Stimulated activated naive CD8-positive, alpha-beta T cell treated with anti-CD3 and anti-CD28 coated beads, Interleukin-15, Interleukin-2, amounts not matched to agents 100 U/mL and 50 U/mL, for 24 hours (primary cell): ENCODE measurements around the gene TMEM108.

ENCODE experiments used
- ATAC-seq: fragments of 150-1000 bp; cut with Tn5 transposase; one replicate; pipeline ENCODE4 v1.10.0; 2021
- DNase-seq: peaks from one replicate; pipeline ENCODE4 v3.0.0; 2021

Gene TMEM108

GRCh38 chr3:133236901-133237300 lies 198.7 kb downstream of the TMEM108 start:
- ATAC-seq (no peak), DNase-seq (no peak)

- ATAC-seq, result no peak
- no peak for DNase-seq
These were observed 199.2 kb downstream of the TMEM108 start for GRCh38 chr3:133237380-133237779.

- DNase-seq (no peak), ATAC-seq (no peak)
These were observed 199.8 kb downstream of the TMEM108 start for GRCh38 chr3:133238015-133238414.

- ATAC-seq, result no peak
- no peak for DNase-seq
These were observed 207.9 kb downstream of the TMEM108 start for GRCh38 chr3:133246119-133246518.

- DNase-seq (no peak), ATAC-seq (no peak)
These were observed 208.6 kb downstream of the TMEM108 start for GRCh38 chr3:133246773-133247172.

GRCh38 chr3:133248389-133248788 lies 210.2 kb downstream of the TMEM108 start:
- ATAC-seq (no peak), DNase-seq (no peak)

- no peak for ATAC-seq
These were observed 211.3 kb downstream of the TMEM108 start for GRCh38 chr3:133249490-133249889.

GRCh38 chr3:133254151-133254550 lies 216.0 kb downstream of the TMEM108 start:
- ATAC-seq (no peak), DNase-seq (no peak)

More at GRCh38 chr3:133249490-133249889, 211.3 kb downstream of the TMEM108 start:
- no peak for DNase-seq

- no peak for ATAC-seq
- DNase-seq, result no peak
These were observed 216.5 kb downstream of the TMEM108 start for GRCh38 chr3:133254716-133255115.

- ATAC-seq, result no peak
- DNase-seq, result no peak
These were observed 218.7 kb downstream of the TMEM108 start for GRCh38 chr3:133256787-133257483.

- no peak for DNase-seq
These were observed 220.2 kb downstream of the TMEM108 start for GRCh38 chr3:133258358-133258757.

GRCh38 chr3:133259767-133260166 lies 221.6 kb downstream of the TMEM108 start:
- no peak for DNase-seq
- no peak for ATAC-seq

More at GRCh38 chr3:133258358-133258757, 220.2 kb downstream of the TMEM108 start:
- ATAC-seq, result no peak

- no peak for ATAC-seq
- DNase-seq, result no peak
These were observed 224.1 kb downstream of the TMEM108 start for GRCh38 chr3:133262333-133262732.

GRCh38 chr3:133264920-133265319 lies 226.7 kb downstream of the TMEM108 start:
- DNase-seq, result no peak
- no peak for ATAC-seq

- no peak for DNase-seq
- no peak for ATAC-seq
These were observed 230.5 kb downstream of the TMEM108 start for GRCh38 chr3:133268726-133269134.

GRCh38 chr3:133269393-133269792 lies 231.2 kb downstream of the TMEM108 start:
- ATAC-seq, result no peak
- DNase-seq, result no peak

GRCh38 chr3:133270631-133271030 lies 232.4 kb downstream of the TMEM108 start:
- DNase-seq, result no peak
- ATAC-seq, result no peak

GRCh38 chr3:133271042-133271441 lies 232.9 kb downstream of the TMEM108 start:
- no peak for DNase-seq
- ATAC-seq, result no peak

- DNase-seq, result no peak
- ATAC-seq, result no peak
These were observed 233.3 kb downstream of the TMEM108 start for GRCh38 chr3:133271539-133271938.

GRCh38 chr3:133273346-133273745 lies 235.2 kb downstream of the TMEM108 start:
- DNase-seq, result no peak
- no peak for ATAC-seq

GRCh38 chr3:133274477-133274876 lies 236.3 kb downstream of the TMEM108 start:
- ATAC-seq (no peak), DNase-seq (no peak)

- no peak for DNase-seq
- no peak for ATAC-seq
These were observed 238.4 kb downstream of the TMEM108 start for GRCh38 chr3:133276594-133276993.

- DNase-seq (no peak), ATAC-seq (no peak)
These were observed 239.6 kb downstream of the TMEM108 start for GRCh38 chr3:133277813-133278212.

GRCh38 chr3:133278260-133279043 lies 240.3 kb downstream of the TMEM108 start:
- no peak for DNase-seq
- ATAC-seq, result no peak
